ENCODE results near the gene TRANK1. TPM values are rescaled to one million over a fixed set of nuclear protein-coding genes. Genes with fewer than 3 reads are reported as not detected.

The TRANK1 gene
- total and polyA plus RNA-seq, 2 of the 8 experiments (the other 6 are each of a cell fraction or from before 2014, with no cell fraction given), result 2.9 to 8.8 TPM

GRCh38 chr3:36815375-36815774, 129.5 kb downstream of the TRANK1 start (continued):
- no peak for TF ChIP-seq CBX8 (IDR thresholded peaks at IDR 0.05; ENCODE audit: borderline replicate concordance, low read depth, low read length)
- TF ChIP-seq ATF2 (IDR thresholded peaks at IDR 0.05; ENCODE audit: low read length), result no peak
- no peak for TF ChIP-seq KDM1A (IDR thresholded peaks at IDR 0.05; ENCODE audit: borderline replicate concordance, low read length)
- no peak for TF ChIP-seq GTF2F1 (IDR thresholded peaks at IDR 0.05; ENCODE audit: borderline replicate concordance, low read depth, low read length)
- no peak for TF ChIP-seq POLR2A (IDR thresholded peaks at IDR 0.05; ENCODE audit: control extremely low read depth in 1 of 2, low read depth in 2 of 2, low read length in 2 of 2)

Data from H1 (cell line).